Activated naive CD8-positive, alpha-beta T cell (primary cell): ENCODE results near the gene RIC1.
A peak's percentile ranks its signal among the peaks of the same experiment; 100 is the strongest.
"Not testable (repeated sequence)": the region's sequence is repeated elsewhere in the genome, so short reads cannot be mapped to it uniquely, and the experiment has no call there.

Experiments used
- H3K27ac Mint-ChIP-seq: one replicate; pipeline ENCODE4 v1.8.0; 2021; ENCODE audit warnings: mixed read lengths
- H3K27me3 Mint-ChIP-seq: one replicate; pipeline ENCODE4 v1.8.0; 2021; ENCODE audit warnings: mixed read lengths
- H3K36me3 Mint-ChIP-seq: one replicate; pipeline ENCODE4 v1.8.0; 2021; ENCODE audit warnings: mixed read lengths
- H3K4me1 Mint-ChIP-seq: one replicate; pipeline ENCODE4 v1.8.0; 2021; ENCODE audit warnings: low read depth, mixed read lengths
- H3K4me3 Mint-ChIP-seq: one replicate; pipeline ENCODE4 v1.8.0; 2021; ENCODE audit warnings: mild to moderate bottlenecking, mixed read lengths
- H3K9me3 Mint-ChIP-seq: one replicate; pipeline ENCODE4 v1.8.0; 2021; ENCODE audit warnings: low read depth, mixed read lengths

Gene RIC1

DNA sequence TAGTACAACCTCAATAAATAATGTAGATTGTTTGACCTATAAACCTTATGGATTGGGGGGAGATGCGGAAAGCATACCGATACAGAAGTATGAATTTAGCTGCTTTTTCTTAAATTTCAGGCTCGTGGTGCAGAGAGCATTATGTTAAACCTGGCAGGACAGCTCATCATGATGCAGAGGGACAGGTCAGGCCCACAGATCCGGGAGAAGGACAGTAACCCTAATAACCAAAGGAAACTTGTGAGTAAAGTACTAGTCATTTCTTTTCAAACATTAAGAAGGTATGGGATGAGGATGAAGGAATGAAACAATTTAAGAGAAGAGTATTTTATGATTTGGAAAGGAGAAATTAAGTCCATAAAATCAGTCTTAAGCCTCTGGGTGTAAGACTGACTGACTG lies 133.5 kb downstream of the RIC1 start:
- H3K36me3 Mint-ChIP-seq: peaks cover 37% of the 10 kb centered on the region
- H3K4me1 Mint-ChIP-seq: peaks cover 23% of the 10 kb centered on the region
- no peak overlapping the region for H3K4me3 Mint-ChIP-seq
- H3K9me3 Mint-ChIP-seq: no peaks in the 10 kb centered on the region
- no peaks in the 10 kb centered on the region for H3K27me3 Mint-ChIP-seq
- H3K27ac Mint-ChIP-seq: peak overlapping the region; percentile 47

DNA sequence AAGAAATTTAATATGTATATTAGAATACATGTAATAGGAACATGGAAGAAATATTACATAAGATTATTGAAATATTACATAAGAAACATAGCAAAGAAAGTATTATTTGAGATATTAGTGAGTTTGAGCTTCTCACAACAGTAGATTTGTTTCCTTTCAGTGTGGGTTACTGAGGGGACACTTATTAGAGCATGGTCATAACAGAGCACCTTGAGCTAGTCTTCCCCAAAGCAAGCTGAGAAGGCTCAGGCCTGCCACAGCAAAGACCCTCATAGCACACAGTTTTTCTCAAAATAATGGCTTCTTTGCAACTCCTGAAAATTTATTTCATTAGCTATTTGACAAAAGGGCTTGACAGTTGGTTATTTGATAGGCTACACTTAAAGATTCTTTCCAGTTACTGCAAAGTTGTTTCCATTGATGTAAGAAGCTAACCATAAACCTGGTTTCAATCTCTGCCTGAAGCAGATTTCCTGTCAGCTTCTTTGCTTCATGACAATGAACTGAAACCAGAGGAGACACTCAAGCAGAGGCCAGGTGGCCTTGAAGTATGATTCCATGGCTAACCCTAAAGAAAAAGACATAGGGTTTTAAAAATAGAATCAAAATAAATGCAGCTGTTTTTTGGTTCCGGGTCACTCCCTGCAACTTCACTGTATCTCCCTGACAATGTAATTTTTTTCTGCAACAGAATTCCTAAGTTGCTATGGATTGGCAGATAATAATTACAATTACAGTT lies 135.4 kb downstream of the RIC1 start:
- H3K27me3 Mint-ChIP-seq: no peaks in the 10 kb centered on the region
- no peaks in the 10 kb centered on the region for H3K9me3 Mint-ChIP-seq
- H3K36me3 Mint-ChIP-seq: peaks cover 40% of the 10 kb centered on the region
- H3K4me1 Mint-ChIP-seq: peaks cover 39% of the 10 kb centered on the region
- H3K4me3 Mint-ChIP-seq: no peak overlapping the region
- H3K27ac Mint-ChIP-seq: peak overlapping the region; percentile 8

DNA sequence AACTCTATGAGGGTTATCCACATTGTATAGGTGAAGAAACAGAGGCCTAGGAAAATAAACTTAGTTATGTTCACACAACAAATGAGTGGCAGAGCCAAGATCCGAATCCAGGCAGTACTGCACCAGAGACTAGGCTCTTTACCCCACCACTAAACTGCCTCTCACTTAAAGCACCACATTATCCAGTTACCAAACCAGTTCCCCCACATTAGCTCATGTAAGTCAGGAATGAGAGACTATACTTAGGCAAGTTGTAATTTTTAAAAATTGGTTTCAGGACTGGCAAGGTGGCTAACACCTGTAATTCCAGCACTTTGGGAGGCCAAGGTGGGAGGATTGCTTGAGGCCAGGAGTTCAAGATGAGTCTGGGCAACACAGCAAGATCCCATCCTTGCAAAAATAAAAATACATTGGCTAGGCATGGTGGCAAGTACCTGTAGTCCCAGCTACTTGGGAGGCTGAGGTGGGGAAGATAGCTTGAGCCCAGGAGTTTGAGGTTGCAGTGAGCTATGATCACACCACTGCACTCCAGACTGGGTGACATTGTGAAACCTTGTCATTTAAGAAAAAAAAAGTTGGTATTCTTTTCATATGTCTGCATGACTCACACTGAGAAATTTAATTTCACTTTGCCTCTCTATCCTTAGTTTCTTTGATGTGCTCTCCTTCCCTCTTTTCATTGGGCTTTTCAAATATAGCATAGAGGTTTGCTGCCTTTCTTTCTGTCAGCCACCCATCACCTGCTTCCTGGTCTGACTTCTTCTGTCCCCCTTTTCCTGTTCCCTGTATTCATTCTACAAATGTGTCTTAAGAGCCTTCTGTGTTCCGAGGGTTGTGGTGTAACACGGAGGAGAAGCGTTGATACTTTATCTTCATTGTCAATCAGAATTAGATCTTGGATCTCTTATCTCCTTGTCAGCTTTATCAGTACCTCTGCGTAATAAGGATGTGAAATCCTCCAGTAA lies 139.3 kb downstream of the RIC1 start:
- Mint-ChIP-seq H3K27ac (peak overlapping the region; percentile 77), H3K9me3 (no peaks in the 10 kb centered on the region), H3K4me3 (peak overlapping the region; percentile 38), H3K27me3 (no peaks in the 10 kb centered on the region), H3K4me1 (peaks cover 30% of the 10 kb centered on the region), H3K36me3 (peaks cover 31% of the 10 kb centered on the region)

DNA sequence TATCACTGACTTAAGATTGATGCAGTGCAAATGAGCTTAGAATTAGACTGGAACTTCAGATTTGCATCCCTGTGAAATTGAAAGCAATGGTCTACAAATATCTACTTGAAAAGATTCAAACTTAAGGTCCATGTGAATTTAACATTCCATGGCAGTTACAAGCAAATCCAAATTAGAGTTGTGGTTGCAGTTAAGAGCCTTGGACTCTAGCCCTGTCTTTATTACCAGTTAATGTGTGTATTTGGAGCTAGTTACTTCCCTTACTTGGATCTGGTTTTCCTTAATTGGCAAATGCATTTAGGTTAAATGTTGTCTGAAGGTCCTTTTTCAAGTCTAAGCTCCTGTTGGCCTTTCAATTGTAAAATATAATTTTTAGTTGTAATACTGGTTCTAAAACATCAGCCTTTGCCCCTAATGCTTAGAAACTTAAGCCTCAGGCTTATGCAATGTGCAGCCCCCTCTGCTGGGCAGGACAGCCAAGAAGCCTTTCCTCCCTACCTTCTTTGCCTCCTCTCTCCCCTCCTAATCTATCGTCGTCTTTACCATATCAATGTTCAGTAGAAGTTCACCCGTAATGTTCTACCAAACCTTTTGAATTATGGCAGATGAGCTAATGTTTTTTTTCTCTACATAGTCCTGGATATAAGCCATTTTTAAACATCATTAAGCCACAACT lies 144.6 kb downstream of the RIC1 start:
- H3K4me1 Mint-ChIP-seq: peaks cover 9% of the 10 kb centered on the region
- H3K36me3 Mint-ChIP-seq: peaks cover 29% of the 10 kb centered on the region
- no peaks in the 10 kb centered on the region for H3K27me3 Mint-ChIP-seq
- H3K27ac Mint-ChIP-seq: peak overlapping the region; percentile 13
- H3K4me3 Mint-ChIP-seq: no peak overlapping the region
- peaks cover 7% of the 10 kb centered on the region for H3K9me3 Mint-ChIP-seq

DNA sequence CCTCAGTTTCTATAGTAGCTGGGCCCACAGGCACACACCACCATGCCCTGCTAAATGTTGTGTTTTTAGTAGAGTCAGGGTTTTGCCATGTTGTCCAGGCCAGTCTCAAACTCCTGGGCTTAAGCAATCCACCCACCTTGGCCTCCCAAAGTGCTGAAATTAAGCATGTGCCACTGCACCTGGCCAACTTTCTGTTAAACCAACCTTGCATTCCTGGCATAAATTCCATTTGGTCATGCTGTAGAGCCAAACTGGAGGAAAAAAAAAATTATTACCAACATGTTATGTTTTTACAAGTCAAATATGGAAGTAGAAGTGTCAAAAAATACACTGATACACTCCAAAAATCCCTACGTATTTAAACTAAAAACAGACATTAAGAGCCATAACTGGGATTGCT lies 149.9 kb downstream of the RIC1 start:
- no peaks in the 10 kb centered on the region for H3K27me3 Mint-ChIP-seq
- peaks cover 59% of the 10 kb centered on the region for H3K36me3 Mint-ChIP-seq
- H3K4me1 Mint-ChIP-seq: peaks cover 5% of the 10 kb centered on the region
- peaks cover 20% of the 10 kb centered on the region for H3K9me3 Mint-ChIP-seq
- no peak overlapping the region for H3K4me3 Mint-ChIP-seq
- H3K27ac Mint-ChIP-seq: no peak overlapping the region

DNA sequence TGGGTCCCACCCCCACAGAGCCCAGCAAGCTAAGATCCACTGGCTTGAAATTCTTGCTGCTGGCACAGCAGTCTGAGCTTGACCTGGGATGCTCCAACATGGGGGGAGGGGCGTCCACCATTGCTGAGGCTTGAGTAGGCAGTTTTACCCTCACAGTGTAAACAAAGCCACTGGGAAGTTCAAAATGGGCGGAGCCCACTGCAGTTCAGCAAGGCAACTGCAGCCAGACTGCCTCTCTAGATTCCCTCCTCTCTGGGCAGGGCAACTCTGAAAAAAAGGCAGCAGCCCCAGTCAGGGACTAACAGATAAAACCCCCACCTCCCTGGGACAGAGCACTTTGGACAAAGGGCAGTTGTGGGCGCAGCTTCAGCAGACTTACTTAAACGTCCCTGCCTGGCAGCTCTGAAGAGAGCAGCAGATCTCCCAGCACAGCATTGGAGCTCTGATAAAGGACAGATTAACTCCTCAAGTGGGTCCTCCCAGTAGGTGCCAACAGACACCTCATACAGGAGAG lies 150.9 kb downstream of the RIC1 start:
- peaks cover 20% of the 10 kb centered on the region for H3K9me3 Mint-ChIP-seq
- not testable (repeated sequence) for H3K4me3 Mint-ChIP-seq, H3K27me3 Mint-ChIP-seq, H3K27ac Mint-ChIP-seq, H3K4me1 Mint-ChIP-seq
- peaks cover 61% of the 10 kb centered on the region for H3K36me3 Mint-ChIP-seq

DNA sequence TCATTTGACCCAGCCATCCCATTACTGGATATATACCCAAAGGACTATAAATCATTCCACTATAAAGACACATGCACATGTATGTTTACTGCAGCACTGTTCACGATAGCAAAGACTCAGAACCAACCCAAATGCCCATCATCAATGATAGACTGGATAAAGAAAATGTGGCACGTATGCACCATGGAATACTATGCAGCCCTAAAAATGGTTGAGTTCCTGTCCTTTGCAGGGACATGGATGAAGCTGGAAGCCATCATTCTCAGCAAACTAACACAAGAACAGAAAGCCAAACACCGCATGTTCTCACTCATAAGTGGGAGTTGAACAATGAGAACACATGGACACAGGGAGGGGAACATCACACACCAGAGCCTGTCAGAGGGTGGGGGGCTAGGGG lies 154.5 kb downstream of the RIC1 start:
- H3K36me3 Mint-ChIP-seq: peaks cover 50% of the 10 kb centered on the region
- not testable (repeated sequence) for H3K27ac Mint-ChIP-seq, H3K27me3 Mint-ChIP-seq, H3K4me3 Mint-ChIP-seq
- H3K4me1 Mint-ChIP-seq: peaks cover 18% of the 10 kb centered on the region
- peaks cover 13% of the 10 kb centered on the region for H3K9me3 Mint-ChIP-seq

DNA sequence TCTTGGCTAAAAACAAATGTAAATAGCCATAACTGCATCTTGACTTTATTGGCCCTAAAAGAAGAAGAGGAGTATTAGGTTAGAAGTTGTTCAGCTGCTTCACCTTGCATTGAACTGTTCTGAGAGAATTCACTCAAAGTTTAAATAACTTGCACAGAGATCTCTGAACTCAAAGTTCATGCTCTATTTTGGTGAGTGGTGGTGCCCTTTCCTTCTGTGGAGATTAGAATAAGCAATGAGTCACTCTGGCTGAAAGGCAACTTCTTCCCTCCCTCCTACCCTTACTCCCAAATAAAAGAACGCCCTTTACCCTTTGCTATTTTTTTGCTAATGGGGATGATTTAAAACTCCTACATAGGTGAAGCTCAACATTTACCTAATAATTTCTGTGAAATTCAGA lies 155.1 kb downstream of the RIC1 start:
- Mint-ChIP-seq H3K27me3 (no peaks in the 10 kb centered on the region), H3K4me3 (no peak overlapping the region), H3K27ac (peak overlapping the region; percentile 41), H3K36me3 (peaks cover 49% of the 10 kb centered on the region), H3K9me3 (peaks cover 12% of the 10 kb centered on the region), H3K4me1 (peaks cover 23% of the 10 kb centered on the region)

DNA sequence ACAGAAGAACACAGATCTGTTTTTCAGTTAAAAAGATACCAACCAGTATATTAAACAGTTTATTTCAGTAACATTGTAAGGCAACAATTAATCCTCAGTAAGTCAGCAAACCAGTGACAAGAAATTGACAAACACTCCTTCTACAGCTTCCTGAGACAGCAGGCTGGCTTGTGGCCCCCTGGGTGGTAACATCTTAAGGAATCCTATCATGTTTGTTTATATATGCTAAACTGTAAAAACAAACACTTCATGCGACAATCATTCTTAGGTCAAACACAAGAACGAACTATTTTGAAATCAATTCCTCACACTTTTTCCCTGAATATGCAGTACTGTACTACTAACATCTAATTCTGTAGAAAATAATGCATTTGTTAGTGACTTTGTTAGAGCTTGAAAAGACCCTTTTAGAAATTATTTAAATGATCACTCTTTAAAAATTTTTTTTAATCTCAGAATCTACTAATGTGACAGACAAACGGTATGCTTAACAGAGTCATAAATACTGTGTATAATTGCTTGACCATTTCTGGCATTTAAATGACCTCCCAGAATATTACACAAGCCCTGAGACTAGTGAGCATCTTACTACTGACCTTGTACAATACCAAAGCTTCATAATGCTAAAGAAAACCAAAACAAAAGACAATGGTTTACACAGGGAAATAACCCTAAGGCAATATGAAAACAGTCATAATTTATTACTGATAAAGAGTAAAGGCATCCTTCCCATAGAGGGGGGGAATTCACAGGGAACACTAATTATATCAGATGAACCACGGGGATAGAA lies 155.8 kb downstream of the RIC1 start:
- no peak overlapping the region for H3K4me3 Mint-ChIP-seq
- H3K9me3 Mint-ChIP-seq: peaks cover 12% of the 10 kb centered on the region
- H3K4me1 Mint-ChIP-seq: peaks cover 23% of the 10 kb centered on the region
- H3K27ac Mint-ChIP-seq: peak overlapping the region; percentile 55
- no peaks in the 10 kb centered on the region for H3K27me3 Mint-ChIP-seq
- peaks cover 51% of the 10 kb centered on the region for H3K36me3 Mint-ChIP-seq

DNA sequence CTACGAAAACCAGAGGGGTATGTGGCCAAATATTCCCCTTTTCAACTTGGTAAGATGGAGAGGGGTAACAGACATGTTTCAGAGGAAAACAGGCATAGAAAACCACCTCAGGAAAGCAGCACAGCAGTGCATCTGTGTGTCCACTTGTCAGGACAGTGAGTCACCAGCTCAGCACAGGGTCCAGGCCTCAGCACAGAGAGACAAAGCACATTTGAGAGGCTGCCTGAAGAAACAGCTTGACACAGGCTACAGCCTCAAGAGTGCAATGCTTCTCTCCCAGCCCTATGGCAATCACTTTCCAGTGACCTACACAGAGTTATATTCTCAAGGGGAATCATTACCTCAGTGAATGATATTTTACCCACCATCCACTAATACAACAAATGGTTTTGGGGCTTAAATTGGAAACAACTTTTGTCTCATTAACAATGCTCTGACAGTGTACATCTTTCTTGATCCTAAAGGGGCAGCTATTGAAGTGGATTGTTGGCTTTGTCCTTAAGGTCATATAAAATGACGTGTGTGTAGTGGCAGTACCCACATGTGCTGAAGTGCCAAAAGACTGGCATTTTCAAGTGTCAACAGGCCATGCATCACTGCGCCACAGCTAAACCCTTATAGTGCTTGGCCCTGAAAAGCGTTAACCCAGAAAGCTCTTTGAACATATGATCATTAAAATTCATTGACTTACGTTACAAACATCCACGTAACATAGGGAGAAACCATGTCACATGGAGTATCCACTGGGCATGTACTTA lies 157.6 kb downstream of the RIC1 start:
- Mint-ChIP-seq H3K4me3 (no peak overlapping the region), H3K36me3 (peaks cover 50% of the 10 kb centered on the region), H3K9me3 (peaks cover 8% of the 10 kb centered on the region), H3K27ac (peak overlapping the region; percentile 51), H3K4me1 (peaks cover 38% of the 10 kb centered on the region), H3K27me3 (no peaks in the 10 kb centered on the region)

DNA sequence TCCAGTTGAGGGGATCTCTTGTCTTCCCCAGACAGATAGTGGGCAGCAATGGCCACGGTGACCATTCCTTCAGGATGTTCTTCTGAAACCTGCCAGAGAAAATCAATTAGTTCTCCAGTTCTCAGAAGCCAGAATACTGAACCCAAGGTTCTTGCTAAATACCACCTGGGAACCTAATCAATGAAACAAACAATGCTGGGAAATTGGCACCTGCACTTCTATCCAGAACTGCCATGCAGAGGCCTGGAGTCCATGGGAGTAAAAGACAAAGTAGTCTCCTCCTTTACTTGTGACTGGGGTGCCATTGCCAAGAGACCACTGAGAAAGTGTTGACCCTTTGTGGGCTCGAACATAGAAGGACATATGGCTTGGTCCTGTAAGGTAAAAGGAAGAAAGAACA lies 158.3 kb downstream of the RIC1 start:
- Mint-ChIP-seq H3K9me3 (peaks cover 4% of the 10 kb centered on the region), H3K4me1 (peaks cover 42% of the 10 kb centered on the region), H3K4me3 (no peak overlapping the region), H3K27ac (peak overlapping the region; percentile 90), H3K27me3 (no peaks in the 10 kb centered on the region), H3K36me3 (peaks cover 50% of the 10 kb centered on the region)

DNA sequence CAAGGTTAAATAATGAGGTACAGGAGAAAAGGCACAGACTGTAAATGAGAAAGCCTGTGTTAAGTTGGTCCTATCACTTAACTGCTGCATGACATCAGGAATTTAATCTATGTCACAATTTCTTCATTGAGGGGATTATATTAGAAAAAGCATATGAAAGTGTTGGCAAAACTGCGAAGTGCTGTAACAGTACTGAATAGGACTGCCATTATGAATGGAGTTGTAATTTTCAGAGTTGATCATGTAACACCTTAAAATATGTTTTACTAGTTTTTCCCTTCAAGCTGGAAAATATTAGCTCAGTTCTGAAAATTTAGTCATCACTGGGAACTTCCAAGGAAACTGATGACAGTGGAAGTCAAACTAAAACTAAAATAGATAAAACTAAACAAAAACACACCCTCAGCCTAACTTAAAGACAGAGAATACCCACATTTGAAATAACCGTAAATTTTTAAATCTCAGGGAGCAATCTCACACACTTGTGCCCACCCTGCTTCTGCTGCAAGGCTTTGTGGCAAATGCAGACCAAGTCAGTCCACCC lies 158.9 kb downstream of the RIC1 start:
- Mint-ChIP-seq H3K27me3 (no peaks in the 10 kb centered on the region), H3K27ac (peak overlapping the region; percentile 90), H3K4me1 (peaks cover 48% of the 10 kb centered on the region), H3K36me3 (peaks cover 44% of the 10 kb centered on the region), H3K9me3 (peaks cover 3% of the 10 kb centered on the region), H3K4me3 (peak overlapping the region; percentile 1)

DNA sequence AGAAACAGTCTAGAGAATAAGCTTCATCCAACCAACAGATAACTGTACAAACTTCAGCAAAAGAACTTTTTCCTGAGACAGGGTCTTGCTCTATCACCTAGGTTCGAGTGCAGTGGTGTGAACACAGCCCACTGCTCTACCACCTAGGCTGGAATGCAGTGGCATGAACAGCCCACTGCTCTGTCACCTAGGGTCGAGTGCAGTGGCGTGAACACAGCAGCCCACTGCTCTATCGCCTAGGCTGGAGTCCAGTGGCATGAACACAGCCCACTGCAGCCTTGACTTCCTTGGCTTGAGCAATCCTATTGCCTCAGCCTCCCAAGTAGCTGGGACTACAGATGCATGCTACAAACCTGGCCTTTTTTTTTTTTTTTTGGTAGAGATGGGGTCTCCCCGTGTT lies 160.6 kb downstream of the RIC1 start:
- Mint-ChIP-seq H3K36me3 (peaks cover 35% of the 10 kb centered on the region), H3K27ac (peak overlapping the region; percentile 13)

More for the DNA sequence above, 160.6 kb downstream of the RIC1 start:
- Mint-ChIP-seq H3K4me3 (no peak overlapping the region), H3K9me3 (no peaks in the 10 kb centered on the region), H3K27me3 (no peaks in the 10 kb centered on the region), H3K4me1 (peaks cover 59% of the 10 kb centered on the region)
